Liver (tissue), 9 donors: ENCODE measurements around the gene MFNG. TPM values are rescaled to one million over a fixed set of nuclear protein-coding genes. Genes with fewer than 3 reads are reported as not detected.

Experiments used
- DNase-seq: peaks from one replicate; pipeline ENCODE4 v3.0.0-alpha.2; 2017; ENCODE audit warnings: low spot score
- H3K27ac ChIP-seq, 2 donors: one replicate each; pipeline ENCODE4 v1.7.0; 2013; ENCODE audit warnings: inconsistent platforms in 2 of 2, low read length in 2 of 2, control low read depth in 1 of 2, low read depth in 1 of 2, mild to moderate bottlenecking in 1 of 2
- H3K27me3 ChIP-seq, 4 donors: one replicate each; pipeline versions ENCODE4 v1.6.1 to v1.7.0; 2013; ENCODE audit warnings: low read length in 3 of 4, inconsistent platforms in 1 of 4, mild to moderate bottlenecking in 1 of 4, moderate library complexity in 1 of 4; ENCODE audit not compliant: control insufficient read depth in 4 of 4, insufficient read depth in 4 of 4
- H3K36me3 ChIP-seq, 4 donors: one replicate each; pipeline versions ENCODE4 v1.6.1 to v1.7.0; 2013; ENCODE audit warnings: low read length in 3 of 4, mild to moderate bottlenecking in 3 of 4, low read depth in 1 of 4, moderate library complexity in 1 of 4; ENCODE audit not compliant: control insufficient read depth in 4 of 4, insufficient read depth in 3 of 4
- H3K4me1 ChIP-seq, 4 donors: one replicate each; pipeline versions ENCODE4 v1.6.1 to v1.7.0; 2013; ENCODE audit warnings: low read length in 3 of 4, mild to moderate bottlenecking in 3 of 4, moderate library complexity in 1 of 4; ENCODE audit not compliant: control insufficient read depth in 4 of 4, insufficient read depth in 4 of 4
- H3K4me3 ChIP-seq, 3 donors: one replicate each; pipeline versions ENCODE4 v1.6.1 to v1.7.0; 2013; ENCODE audit warnings: low read length in 3 of 3, control low read depth in 1 of 3, low read depth in 1 of 3, mild to moderate bottlenecking in 1 of 3
- H3K9ac ChIP-seq, 2 donors: one replicate each; pipeline ENCODE4 v1.7.0; 2013; ENCODE audit warnings: low read length in 2 of 2, mild to moderate bottlenecking in 2 of 2, moderate library complexity in 2 of 2, control low read depth in 1 of 2, low read depth in 1 of 2
- H3K9me3 ChIP-seq, 4 donors: one replicate each; pipeline versions ENCODE4 v1.6.1 to v1.7.0; 2013; ENCODE audit warnings: low read length in 3 of 4; ENCODE audit not compliant: control insufficient read depth in 4 of 4
- EGR1 ChIP-seq, 2 donors: IDR thresholded peaks; 2 replicates each; pipeline ENCODE4 v1.6.1; 2016 to 2018; ENCODE audit warnings: antibody characterized with exemption in 2 of 2, low read depth in 2 of 2
- FOXA1 ChIP-seq: IDR thresholded peaks from 2 replicates; pipeline ENCODE4 v1.6.1; 2016; ENCODE audit warnings: antibody characterized with exemption
- FOXA2 ChIP-seq: IDR thresholded peaks from 2 replicates; pipeline ENCODE4 v1.6.1; 2016; ENCODE audit warnings: antibody characterized with exemption
- GABPA ChIP-seq, 2 donors: IDR thresholded peaks in 1 of 2; conservative IDR thresholded peaks in 1 of 2; 2 replicates each; pipeline ENCODE4 v1.6.1; 2016; ENCODE audit warnings: antibody characterized with exemption in 2 of 2, mild to moderate bottlenecking in 1 of 2, moderate library complexity in 1 of 2
- HNF4A ChIP-seq, 2 donors: conservative IDR thresholded peaks; 2 replicates each; pipeline ENCODE4 v1.6.1; 2016; ENCODE audit warnings: antibody characterized with exemption in 2 of 2, mild to moderate bottlenecking in 2 of 2
- JUND ChIP-seq, 2 donors: IDR thresholded peaks; 2 replicates each; pipeline ENCODE4 v1.6.1; 2016; ENCODE audit warnings: antibody characterized with exemption in 2 of 2
- NR2F2 ChIP-seq: IDR thresholded peaks from 2 replicates; pipeline ENCODE4 v1.6.1; 2016; ENCODE audit warnings: antibody characterized with exemption
- RAD21 ChIP-seq, 2 donors: IDR thresholded peaks; 2 replicates each; pipeline ENCODE4 v1.6.1; 2016; ENCODE audit warnings: antibody characterized with exemption in 2 of 2, mild to moderate bottlenecking in 2 of 2
- RXRA ChIP-seq, 2 donors: IDR thresholded peaks; 2 replicates each; pipeline ENCODE4 v1.6.1; 2017 to 2018; ENCODE audit warnings: antibody characterized with exemption in 2 of 2, mild to moderate bottlenecking in 1 of 2
- SP1 ChIP-seq: IDR thresholded peaks from 2 replicates; pipeline ENCODE4 v1.6.1; 2018; ENCODE audit warnings: antibody characterized with exemption, mild to moderate bottlenecking
- TAF1 ChIP-seq: conservative IDR thresholded peaks from 2 replicates; pipeline ENCODE4 v1.6.1; 2016; ENCODE audit warnings: antibody characterized with exemption, mild to moderate bottlenecking
- YY1 ChIP-seq: IDR thresholded peaks from 2 replicates; pipeline ENCODE4 v1.6.1; 2016; ENCODE audit warnings: antibody characterized with exemption, mild to moderate bottlenecking
- WGBS: extraction: QIAGEN DNeasy Blood & Tissue Kit; methylation state at CpG from one replicate; pipeline ENCODE4 v1.1.7; 2013; 5-methylcytosine and 5-hydroxymethylcytosine counted together
- polyA plus RNA-seq, 2 donors: library from polyadenylated mRNA; stranded (reverse) in 1 of 2; unstranded in 1 of 2; fragments of 200-250 nt in 1 of 2; fragments of >200 nt in 1 of 2; fragmentation: Nextera tagmentation in 1 of 2; extraction: Ambion mirVana in 1 of 2; gene quantifications; one replicate each; pipeline versions ENCODE4 v1.2.1 to v1.2.3, GENCODE V29; 2013 to 2015
- total RNA-seq, 2 donors: library from RNA; depleted of rRNA; stranded (reverse); fragments of >200 nt; gene quantifications; one replicate each; pipeline ENCODE4 v1.2.3, GENCODE V29; 2014
- TF ChIP-seq, protein P1 (sequence below): IDR thresholded peaks from 2 replicates; pipeline ENCODE4 v1.6.1; 2016; ENCODE audit warnings: antibody characterized with exemption
- TF ChIP-seq, protein P2 (sequence below): IDR thresholded peaks from 2 replicates; pipeline ENCODE4 v1.6.1; 2016; ENCODE audit warnings: antibody characterized with exemption
- TF ChIP-seq, protein P3 (sequence below): IDR thresholded peaks from 2 replicates; pipeline ENCODE4 v1.6.1; 2016; ENCODE audit warnings: antibody characterized with exemption
- TF ChIP-seq, protein P4 (sequence below): fragments of 150-350 bp; IDR thresholded peaks from 2 replicates; pipeline ENCODE4 v1.5.1; 2017; ENCODE audit warnings: improper control_type of control experiment, low read depth, low read length; ENCODE audit not compliant: missing input control
- TF ChIP-seq, protein P5 (sequence below): IDR thresholded peaks from 2 replicates; pipeline ENCODE4 v1.6.1; 2016; ENCODE audit warnings: antibody characterized with exemption, mild to moderate bottlenecking
- donor health status: healthy.
- donor health status: healthy.
- donor health status: healthy.
- donor health status: healthy.
- donor health status: healthy.

Gene MFNG
- total and polyA plus RNA-seq, 4 donors: 5.0 to 10.7 (median 7.4) TPM

DNA sequence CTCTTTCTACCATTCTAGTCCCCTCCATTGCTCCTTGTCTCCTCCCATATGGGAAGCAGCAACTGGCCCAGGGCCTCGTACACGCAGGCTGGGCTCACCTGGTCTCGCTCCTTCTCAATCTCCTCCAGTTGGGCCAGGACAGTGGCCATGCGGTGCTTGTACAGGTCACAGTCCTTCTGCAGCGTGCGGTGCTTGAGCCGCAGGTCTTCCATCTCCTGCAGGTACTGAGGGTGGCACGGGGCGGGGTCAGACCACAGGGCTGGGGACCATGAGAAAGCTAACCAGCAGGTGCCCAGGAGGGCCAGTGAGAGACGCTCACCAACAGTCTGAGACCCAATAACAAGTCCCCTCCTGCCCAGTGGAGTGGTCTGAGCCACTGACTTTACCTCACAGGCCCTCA, 21.5 kb upstream of the MFNG start:
- 97% methylated on average over 10 of the region's 10 CpGs for WGBS

DNA sequence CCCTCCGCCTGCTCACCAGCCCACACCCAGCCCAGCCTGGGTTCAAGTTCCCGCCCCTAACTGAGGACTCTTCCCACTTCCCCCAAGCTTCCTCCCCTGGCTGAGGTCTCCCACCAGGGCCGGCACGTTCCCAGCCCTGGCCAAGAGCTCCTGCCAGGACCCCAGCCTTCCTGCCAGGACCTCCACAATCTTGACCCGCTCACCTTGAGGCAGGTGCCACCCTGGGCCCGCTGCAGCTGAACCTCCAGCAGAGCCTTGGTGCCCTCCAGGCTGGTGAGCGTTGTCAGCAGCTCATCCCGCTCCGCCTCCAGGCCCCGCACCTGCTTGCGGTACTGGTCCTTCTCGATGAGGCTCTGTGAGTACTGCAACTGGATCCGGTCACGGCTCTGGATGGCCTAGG, 19.8 kb upstream of the MFNG start:
- no peak for DNase-seq
- 92% methylated on average over 14 of the region's 14 CpGs for WGBS
- TF ChIP-seq TAF1 (no peak), RAD21 (IDR thresholded peaks at IDR 0.05) (no peak), GABPA (IDR thresholded peaks at IDR 0.05 in 1 of 2, conservative IDR thresholded peaks at IDR 0.05 in 1 of 2) (no peak), EGR1 (IDR thresholded peaks at IDR 0.05; ENCODE audit: low read depth in 2 of 2) (no peak), JUND (IDR thresholded peaks at IDR 0.05) (no peak), RXRA (IDR thresholded peaks at IDR 0.05) (no peak), FOXA1 (no peak), FOXA2 (no peak), YY1 (no peak), SP1 (no peak), NR2F2 (no peak)
- TF ChIP-seq, protein P1, sequence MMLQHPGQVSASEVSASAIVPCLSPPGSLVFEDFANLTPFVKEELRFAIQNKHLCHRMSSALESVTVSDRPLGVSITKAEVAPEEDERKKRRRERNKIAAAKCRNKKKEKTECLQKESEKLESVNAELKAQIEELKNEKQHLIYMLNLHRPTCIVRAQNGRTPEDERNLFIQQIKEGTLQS: no peak
- TF ChIP-seq, protein P2, sequence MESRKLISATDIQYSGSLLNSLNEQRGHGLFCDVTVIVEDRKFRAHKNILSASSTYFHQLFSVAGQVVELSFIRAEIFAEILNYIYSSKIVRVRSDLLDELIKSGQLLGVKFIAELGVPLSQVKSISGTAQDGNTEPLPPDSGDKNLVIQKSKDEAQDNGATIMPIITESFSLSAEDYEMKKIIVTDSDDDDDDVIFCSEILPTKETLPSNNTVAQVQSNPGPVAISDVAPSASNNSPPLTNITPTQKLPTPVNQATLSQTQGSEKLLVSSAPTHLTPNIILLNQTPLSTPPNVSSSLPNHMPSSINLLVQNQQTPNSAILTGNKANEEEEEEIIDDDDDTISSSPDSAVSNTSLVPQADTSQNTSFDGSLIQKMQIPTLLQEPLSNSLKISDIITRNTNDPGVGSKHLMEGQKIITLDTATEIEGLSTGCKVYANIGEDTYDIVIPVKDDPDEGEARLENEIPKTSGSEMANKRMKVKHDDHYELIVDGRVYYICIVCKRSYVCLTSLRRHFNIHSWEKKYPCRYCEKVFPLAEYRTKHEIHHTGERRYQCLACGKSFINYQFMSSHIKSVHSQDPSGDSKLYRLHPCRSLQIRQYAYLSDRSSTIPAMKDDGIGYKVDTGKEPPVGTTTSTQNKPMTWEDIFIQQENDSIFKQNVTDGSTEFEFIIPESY: no peak

More for the DNA sequence above, 21.5 kb upstream of the MFNG start:
- Histone ChIP-seq H3K4me3 (no peak overlapping the region), H3K27me3 (no peaks in the 10 kb centered on the region), H3K4me1 (peaks cover 8 to 24% (median 16%) of the 10 kb centered on the region in 4 donors), H3K27ac (no peak overlapping the region), H3K9me3 (no peaks in the 10 kb centered on the region), H3K36me3 (peaks cover 0 to 4% (median 1%) of the 10 kb centered on the region in 4 donors), H3K9ac (no peak overlapping the region)
- no peak for DNase-seq
- TF ChIP-seq, protein P3, sequence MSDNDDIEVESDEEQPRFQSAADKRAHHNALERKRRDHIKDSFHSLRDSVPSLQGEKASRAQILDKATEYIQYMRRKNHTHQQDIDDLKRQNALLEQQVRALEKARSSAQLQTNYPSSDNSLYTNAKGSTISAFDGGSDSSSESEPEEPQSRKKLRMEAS: no peak
- TF ChIP-seq, protein P4, sequence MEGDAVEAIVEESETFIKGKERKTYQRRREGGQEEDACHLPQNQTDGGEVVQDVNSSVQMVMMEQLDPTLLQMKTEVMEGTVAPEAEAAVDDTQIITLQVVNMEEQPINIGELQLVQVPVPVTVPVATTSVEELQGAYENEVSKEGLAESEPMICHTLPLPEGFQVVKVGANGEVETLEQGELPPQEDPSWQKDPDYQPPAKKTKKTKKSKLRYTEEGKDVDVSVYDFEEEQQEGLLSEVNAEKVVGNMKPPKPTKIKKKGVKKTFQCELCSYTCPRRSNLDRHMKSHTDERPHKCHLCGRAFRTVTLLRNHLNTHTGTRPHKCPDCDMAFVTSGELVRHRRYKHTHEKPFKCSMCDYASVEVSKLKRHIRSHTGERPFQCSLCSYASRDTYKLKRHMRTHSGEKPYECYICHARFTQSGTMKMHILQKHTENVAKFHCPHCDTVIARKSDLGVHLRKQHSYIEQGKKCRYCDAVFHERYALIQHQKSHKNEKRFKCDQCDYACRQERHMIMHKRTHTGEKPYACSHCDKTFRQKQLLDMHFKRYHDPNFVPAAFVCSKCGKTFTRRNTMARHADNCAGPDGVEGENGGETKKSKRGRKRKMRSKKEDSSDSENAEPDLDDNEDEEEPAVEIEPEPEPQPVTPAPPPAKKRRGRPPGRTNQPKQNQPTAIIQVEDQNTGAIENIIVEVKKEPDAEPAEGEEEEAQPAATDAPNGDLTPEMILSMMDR: no peak
- TF ChIP-seq RXRA (IDR thresholded peaks at IDR 0.05) (no peak), HNF4A (conservative IDR thresholded peaks at IDR 0.05) (no peak), SP1 (no peak), TAF1 (no peak), NR2F2 (no peak), FOXA2 (no peak), RAD21 (IDR thresholded peaks at IDR 0.05) (no peak), EGR1 (IDR thresholded peaks at IDR 0.05; ENCODE audit: low read depth in 2 of 2) (no peak), GABPA (IDR thresholded peaks at IDR 0.05 in 1 of 2, conservative IDR thresholded peaks at IDR 0.05 in 1 of 2) (no peak), YY1 (no peak), FOXA1 (no peak), JUND (IDR thresholded peaks at IDR 0.05) (no peak)
- TF ChIP-seq, protein P5, sequence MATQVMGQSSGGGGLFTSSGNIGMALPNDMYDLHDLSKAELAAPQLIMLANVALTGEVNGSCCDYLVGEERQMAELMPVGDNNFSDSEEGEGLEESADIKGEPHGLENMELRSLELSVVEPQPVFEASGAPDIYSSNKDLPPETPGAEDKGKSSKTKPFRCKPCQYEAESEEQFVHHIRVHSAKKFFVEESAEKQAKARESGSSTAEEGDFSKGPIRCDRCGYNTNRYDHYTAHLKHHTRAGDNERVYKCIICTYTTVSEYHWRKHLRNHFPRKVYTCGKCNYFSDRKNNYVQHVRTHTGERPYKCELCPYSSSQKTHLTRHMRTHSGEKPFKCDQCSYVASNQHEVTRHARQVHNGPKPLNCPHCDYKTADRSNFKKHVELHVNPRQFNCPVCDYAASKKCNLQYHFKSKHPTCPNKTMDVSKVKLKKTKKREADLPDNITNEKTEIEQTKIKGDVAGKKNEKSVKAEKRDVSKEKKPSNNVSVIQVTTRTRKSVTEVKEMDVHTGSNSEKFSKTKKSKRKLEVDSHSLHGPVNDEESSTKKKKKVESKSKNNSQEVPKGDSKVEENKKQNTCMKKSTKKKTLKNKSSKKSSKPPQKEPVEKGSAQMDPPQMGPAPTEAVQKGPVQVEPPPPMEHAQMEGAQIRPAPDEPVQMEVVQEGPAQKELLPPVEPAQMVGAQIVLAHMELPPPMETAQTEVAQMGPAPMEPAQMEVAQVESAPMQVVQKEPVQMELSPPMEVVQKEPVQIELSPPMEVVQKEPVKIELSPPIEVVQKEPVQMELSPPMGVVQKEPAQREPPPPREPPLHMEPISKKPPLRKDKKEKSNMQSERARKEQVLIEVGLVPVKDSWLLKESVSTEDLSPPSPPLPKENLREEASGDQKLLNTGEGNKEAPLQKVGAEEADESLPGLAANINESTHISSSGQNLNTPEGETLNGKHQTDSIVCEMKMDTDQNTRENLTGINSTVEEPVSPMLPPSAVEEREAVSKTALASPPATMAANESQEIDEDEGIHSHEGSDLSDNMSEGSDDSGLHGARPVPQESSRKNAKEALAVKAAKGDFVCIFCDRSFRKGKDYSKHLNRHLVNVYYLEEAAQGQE: no peak
- TF ChIP-seq, protein P2: no peak

More for the DNA sequence above, 19.8 kb upstream of the MFNG start:
- Histone ChIP-seq H3K27ac (no peak overlapping the region), H3K27me3 (no peaks in the 10 kb centered on the region), H3K36me3 (peaks cover 0 to 4% (median 1%) of the 10 kb centered on the region in 4 donors), H3K9ac (no peak overlapping the region), H3K4me3 (no peak overlapping the region), H3K4me1 (peaks cover 18 to 41% (median 24%) of the 10 kb centered on the region in 4 donors), H3K9me3 (no peaks in the 10 kb centered on the region)
